Measurements from ENCODE around the gene ZFR2. TPM values are rescaled to one million over a fixed set of nuclear protein-coding genes. Genes with fewer than 3 reads are reported as not detected.

The ZFR2 gene
- polyA plus RNA-seq, 1 of the 3 experiments (the other 2 are of a cell fraction): 0.44 TPM

GRCh38 chr19:3838661-3839060 lies 30.2 kb downstream of the ZFR2 start (continued):
- no peak for TF ChIP-seq MAX (IDR thresholded peaks at IDR 0.05; ENCODE audit: low read depth)
- no peak for TF ChIP-seq MXI1 (IDR thresholded peaks at IDR 0.05; ENCODE audit: low read depth, low read length)
- TF ChIP-seq JUND (IDR thresholded peaks at IDR 0.05): no peak
- TF ChIP-seq ELF1 (IDR thresholded peaks at IDR 0.05): no peak
- no peak for TF ChIP-seq POLR2AphosphoS5 (IDR thresholded peaks at IDR 0.05; ENCODE audit: low read depth, low read length)

GRCh38 chr19:3837922-3838321 lies 30.9 kb downstream of the ZFR2 start:
- no peak overlapping the region for H3K4me2 ChIP-seq
- H3K9me2 ChIP-seq: no peaks in the 10 kb centered on the region
- H3K4me1 ChIP-seq (ENCODE audit: control insufficient read depth in 1 of 2, insufficient read depth in 2 of 2, low read depth in 1 of 2, low read length in 1 of 2): no peaks in the 10 kb centered on the region
- no peaks in the 10 kb centered on the region for H3K79me2 ChIP-seq (ENCODE audit: insufficient read depth)
- no peak for DNase-seq
- no peaks in the 10 kb centered on the region for H3K36me3 ChIP-seq (replicated peaks in 1 of 2; ENCODE audit: control insufficient read depth in 1 of 2, insufficient read depth in 2 of 2, low read length in 1 of 2)
- no peak overlapping the region for H3K4me3 ChIP-seq (ENCODE audit: low read depth in 2 of 2, low read length in 1 of 2)
- POLR2A ChIA-PET: no interaction called here
- CTCF ChIA-PET: no interaction called here
- no peaks in the 10 kb centered on the region for H3F3A ChIP-seq (replicated peaks; ENCODE audit: insufficient read depth)
- no peak overlapping the region for H2AFZ ChIP-seq (ENCODE audit: low read depth)
- no peaks in the 10 kb centered on the region for H4K20me1 ChIP-seq (ENCODE audit: insufficient read depth)
- H3K9ac ChIP-seq: no peak overlapping the region
- no peak overlapping the region for H3K27ac ChIP-seq (ENCODE audit: low read depth in 2 of 2, low read length in 1 of 2)
- peaks cover 8% of the 10 kb centered on the region for H3K27me3 ChIP-seq (ENCODE audit: insufficient read depth)
- no peaks in the 10 kb centered on the region for H3K9me3 ChIP-seq
- 90% methylated on average over 19 of the region's 19 CpGs for WGBS (ENCODE audit: low lambda C conversion rate)
- TF ChIP-seq MEF2A (IDR thresholded peaks at IDR 0.05; ENCODE audit: borderline replicate concordance, low read depth): no peak
- TF ChIP-seq EZH2phosphoT487 (IDR thresholded peaks at IDR 0.05; ENCODE audit: borderline replicate concordance, low read depth): no peak
- no peak for TF ChIP-seq NFIC (IDR thresholded peaks at IDR 0.05; ENCODE audit: borderline replicate concordance)
- no peak for TF ChIP-seq CHD2 (IDR thresholded peaks at IDR 0.05; ENCODE audit: low read length, partially characterized antibody)
- TF ChIP-seq FOXM1 (IDR thresholded peaks at IDR 0.05; ENCODE audit: low read depth): no peak
- TF ChIP-seq SIN3A (IDR thresholded peaks at IDR 0.05; ENCODE audit: borderline replicate concordance, low read depth, low read length): no peak
- TF ChIP-seq TEAD4 (IDR thresholded peaks at IDR 0.05; ENCODE audit: borderline replicate concordance, insufficient read depth): no peak
- TF ChIP-seq ELF1 (IDR thresholded peaks at IDR 0.05): no peak
- TF ChIP-seq RAD21 (IDR thresholded peaks at IDR 0.05; ENCODE audit: low read length): no peak

GRCh38 chr19:3837332-3837731 lies 31.5 kb downstream of the ZFR2 start:
- Histone ChIP-seq H4K20me1 (ENCODE audit: insufficient read depth) (no peaks in the 10 kb centered on the region), H3K4me3 (ENCODE audit: low read depth in 2 of 2, low read length in 1 of 2) (no peak overlapping the region), H3K9me3 (no peaks in the 10 kb centered on the region), H2AFZ (ENCODE audit: low read depth) (no peak overlapping the region), H3F3A (replicated peaks; ENCODE audit: insufficient read depth) (no peaks in the 10 kb centered on the region), H3K27ac (ENCODE audit: low read depth in 2 of 2, low read length in 1 of 2) (no peak overlapping the region), H3K79me2 (ENCODE audit: insufficient read depth) (no peaks in the 10 kb centered on the region), H3K27me3 (ENCODE audit: insufficient read depth) (peaks cover 8% of the 10 kb centered on the region), H3K9me2 (no peaks in the 10 kb centered on the region), H3K9ac (no peak overlapping the region), H3K4me1 (ENCODE audit: control insufficient read depth in 1 of 2, insufficient read depth in 2 of 2, low read depth in 1 of 2, low read length in 1 of 2) (no peaks in the 10 kb centered on the region), H3K36me3 (replicated peaks in 1 of 2; ENCODE audit: control insufficient read depth in 1 of 2, insufficient read depth in 2 of 2, low read length in 1 of 2) (no peaks in the 10 kb centered on the region), H3K4me2 (no peak overlapping the region)
- POLR2A ChIA-PET: no interaction called here
- 77% methylated on average over 10 of the region's 17 CpGs for WGBS (ENCODE audit: low lambda C conversion rate)
- no peak for DNase-seq
- CTCF ChIA-PET: no interaction called here
- TF ChIP-seq CTCF (IDR thresholded peaks at IDR 0.05) (no peak), MXI1 (IDR thresholded peaks at IDR 0.05; ENCODE audit: low read depth, low read length) (no peak), USF1 (IDR thresholded peaks at IDR 0.05; ENCODE audit: borderline replicate concordance, low read depth) (no peak), TEAD4 (IDR thresholded peaks at IDR 0.05; ENCODE audit: borderline replicate concordance, insufficient read depth) (no peak), REST (IDR thresholded peaks at IDR 0.05; ENCODE audit: low read depth, low read length) (no peak), USF2 (IDR thresholded peaks at IDR 0.05; ENCODE audit: borderline replicate concordance, low read depth, low read length) (no peak), EZH2phosphoT487 (IDR thresholded peaks at IDR 0.05; ENCODE audit: borderline replicate concordance, low read depth) (no peak), POLR2AphosphoS5 (IDR thresholded peaks at IDR 0.05; ENCODE audit: low read depth, low read length) (no peak)
